Measurements from ENCODE around the gene CRISPLD2. TPM values are rescaled to one million over a fixed set of nuclear protein-coding genes. Genes with fewer than 3 reads are reported as not detected.

The CRISPLD2 gene
- total and polyA plus RNA-seq, 2 donors from 2014 or later = 4.8 to 108 TPM

DNA sequence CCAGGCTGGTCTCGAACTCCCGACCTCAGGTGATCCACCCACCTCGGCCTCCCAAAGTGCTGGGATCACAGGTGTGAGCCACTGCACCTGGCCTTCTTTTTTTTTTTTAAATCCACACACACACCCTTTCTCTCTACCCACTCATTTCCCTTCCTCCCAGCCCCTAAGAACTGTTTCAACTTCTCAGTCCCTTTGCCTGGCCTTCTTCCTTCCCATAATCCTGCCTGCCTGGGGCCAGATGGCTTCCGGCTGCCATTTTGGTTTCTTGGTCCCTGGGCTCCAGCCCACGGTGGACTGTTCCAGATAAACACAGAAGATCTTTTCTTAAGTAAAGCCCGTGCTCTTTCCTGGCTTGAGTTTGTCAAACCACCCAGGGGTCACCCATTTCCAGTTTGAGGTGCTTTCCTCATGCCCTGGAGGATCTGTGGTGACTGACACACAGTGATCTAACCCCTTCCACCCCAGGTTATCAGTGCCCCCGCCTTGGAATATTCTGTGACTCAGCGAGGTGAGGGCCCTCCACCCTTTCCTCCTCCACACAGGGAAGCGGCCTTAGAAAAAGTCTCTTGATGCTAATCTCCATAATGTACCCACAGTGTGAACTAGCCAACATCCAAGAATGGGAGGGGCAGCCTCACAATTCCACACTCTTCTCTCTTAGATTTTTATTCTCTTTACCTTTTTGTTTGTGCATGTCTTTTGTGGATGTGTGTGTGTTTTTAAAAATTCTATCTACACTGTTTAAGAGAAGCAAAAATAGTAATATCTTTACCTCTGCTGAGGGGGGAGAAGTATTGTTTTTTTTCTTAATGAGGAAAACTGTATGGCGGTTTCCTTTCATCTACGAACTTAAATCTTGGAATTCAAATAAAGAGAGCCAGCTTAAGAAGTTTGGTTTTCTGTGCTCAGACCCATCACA, 60.0 kb downstream of the CRISPLD2 start:
- TF ChIP-seq, protein P1, sequence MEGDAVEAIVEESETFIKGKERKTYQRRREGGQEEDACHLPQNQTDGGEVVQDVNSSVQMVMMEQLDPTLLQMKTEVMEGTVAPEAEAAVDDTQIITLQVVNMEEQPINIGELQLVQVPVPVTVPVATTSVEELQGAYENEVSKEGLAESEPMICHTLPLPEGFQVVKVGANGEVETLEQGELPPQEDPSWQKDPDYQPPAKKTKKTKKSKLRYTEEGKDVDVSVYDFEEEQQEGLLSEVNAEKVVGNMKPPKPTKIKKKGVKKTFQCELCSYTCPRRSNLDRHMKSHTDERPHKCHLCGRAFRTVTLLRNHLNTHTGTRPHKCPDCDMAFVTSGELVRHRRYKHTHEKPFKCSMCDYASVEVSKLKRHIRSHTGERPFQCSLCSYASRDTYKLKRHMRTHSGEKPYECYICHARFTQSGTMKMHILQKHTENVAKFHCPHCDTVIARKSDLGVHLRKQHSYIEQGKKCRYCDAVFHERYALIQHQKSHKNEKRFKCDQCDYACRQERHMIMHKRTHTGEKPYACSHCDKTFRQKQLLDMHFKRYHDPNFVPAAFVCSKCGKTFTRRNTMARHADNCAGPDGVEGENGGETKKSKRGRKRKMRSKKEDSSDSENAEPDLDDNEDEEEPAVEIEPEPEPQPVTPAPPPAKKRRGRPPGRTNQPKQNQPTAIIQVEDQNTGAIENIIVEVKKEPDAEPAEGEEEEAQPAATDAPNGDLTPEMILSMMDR (IDR thresholded peaks at IDR 0.05; ENCODE audit: borderline replicate concordance, extremely low read depth, insufficient read depth) = no peak

DNA sequence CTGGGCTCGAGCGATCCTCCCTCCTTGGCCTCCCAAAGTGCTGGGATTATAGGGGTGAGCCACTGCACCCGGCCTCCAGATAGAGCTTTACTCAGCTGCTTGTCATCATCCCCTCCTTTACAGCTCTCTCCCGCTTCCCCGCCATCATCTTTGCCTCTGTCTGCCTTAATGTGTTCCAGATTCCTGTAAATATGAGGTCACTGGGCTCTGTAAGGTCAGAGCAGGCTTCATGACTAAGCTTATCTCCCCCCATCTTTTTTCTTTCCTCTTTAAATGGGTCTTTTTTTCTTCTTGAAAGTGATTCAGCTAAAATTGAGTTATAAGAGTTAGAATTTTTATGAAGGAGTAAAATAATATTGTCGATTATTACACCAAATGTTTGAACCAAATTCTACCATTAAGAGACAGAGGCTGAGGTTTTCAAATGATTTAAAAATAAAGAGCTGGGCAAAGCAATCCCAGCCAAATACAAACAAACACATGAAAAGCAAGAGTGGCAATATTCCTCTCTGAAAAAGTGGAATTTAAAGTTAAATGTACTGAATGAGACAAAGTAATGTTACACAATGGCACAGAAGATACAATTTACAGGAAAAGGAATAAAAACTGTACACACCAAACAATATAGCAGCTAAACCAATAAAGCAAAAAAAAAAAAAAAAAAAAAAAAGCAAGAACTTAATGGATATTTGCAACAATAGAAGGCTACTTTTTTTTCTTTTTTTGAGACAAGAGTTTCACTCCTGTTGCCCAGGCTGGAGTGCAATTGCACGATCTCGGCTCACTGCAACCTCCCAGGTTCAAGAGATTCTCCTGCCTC, 62.1 kb downstream of the CRISPLD2 start:
- Histone ChIP-seq H3K4me1 (ENCODE audit: control insufficient read depth in 2 of 3, insufficient read depth in 2 of 3, low read depth in 1 of 3, low read length in 3 of 3) (no peaks in the 10 kb centered on the region), H3K4me3 (ENCODE audit: low read length in 3 of 3) (no peak overlapping the region), H3K27me3 (ENCODE audit: control insufficient read depth, insufficient read depth, low read length) (no peaks in the 10 kb centered on the region), H3K9ac (ENCODE audit: low read length in 3 of 3) (no peak overlapping the region), H3K27ac (ENCODE audit: low read depth in 2 of 2, low read length in 2 of 2) (no peak overlapping the region), H3K9me3 (ENCODE audit: control insufficient read depth in 2 of 3, insufficient read depth in 1 of 3, low read length in 3 of 3) (no peaks in the 10 kb centered on the region), H3K36me3 (ENCODE audit: control insufficient read depth in 2 of 3, insufficient read depth in 3 of 3, low read length in 3 of 3) (no peaks in the 10 kb centered on the region)
- TF ChIP-seq, protein P1 (IDR thresholded peaks at IDR 0.05; ENCODE audit: borderline replicate concordance, extremely low read depth, insufficient read depth) = no peak
- intact Hi-C loops (cut with DNase I) = no loop called here
- FAIRE-seq (no peak), DNase-seq (no peak)

More for the DNA sequence above, 60.0 kb downstream of the CRISPLD2 start:
- H3K4me3 ChIP-seq (ENCODE audit: low read length in 3 of 3) = no peak overlapping the region
- no peak overlapping the region for H3K27ac ChIP-seq (ENCODE audit: low read depth in 2 of 2, low read length in 2 of 2)
- intact Hi-C loops (cut with DNase I) = no loop called here
- DNase-seq (no peak), FAIRE-seq (no peak)
- no peaks in the 10 kb centered on the region for H3K9me3 ChIP-seq (ENCODE audit: control insufficient read depth in 2 of 3, insufficient read depth in 1 of 3, low read length in 3 of 3)
- H3K36me3 ChIP-seq (ENCODE audit: control insufficient read depth in 2 of 3, insufficient read depth in 3 of 3, low read length in 3 of 3) = peaks cover 0 to 3% (median 0%) of the 10 kb centered on the region in 3 donors
- H3K4me1 ChIP-seq (ENCODE audit: control insufficient read depth in 2 of 3, insufficient read depth in 2 of 3, low read depth in 1 of 3, low read length in 3 of 3) = no peaks in the 10 kb centered on the region
- no peaks in the 10 kb centered on the region for H3K27me3 ChIP-seq (ENCODE audit: control insufficient read depth, insufficient read depth, low read length)
- no peak overlapping the region for H3K9ac ChIP-seq (ENCODE audit: low read length in 3 of 3)

DNA sequence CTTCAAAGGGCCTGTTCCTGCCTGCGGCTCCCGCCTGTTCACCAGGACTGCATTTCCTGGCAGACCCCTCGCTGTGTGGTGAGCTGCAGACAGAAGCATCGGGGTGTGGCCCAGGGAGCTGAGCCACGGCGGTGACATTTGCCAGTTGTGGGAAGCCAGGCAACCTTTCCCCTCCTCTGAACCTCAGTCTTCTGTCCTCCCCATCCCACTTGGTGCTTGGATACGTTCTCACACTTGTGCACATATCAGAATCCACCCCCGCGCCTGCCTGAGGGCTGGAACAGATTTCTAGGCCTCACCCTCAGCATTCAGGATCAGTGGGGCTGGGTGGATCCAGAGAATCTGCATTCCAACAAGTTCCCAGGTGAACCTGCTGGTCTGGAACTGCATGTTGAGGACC, 63.5 kb downstream of the CRISPLD2 start:
- intact Hi-C loops (cut with DNase I) = no loop called here
- H3K9me3 ChIP-seq (ENCODE audit: control insufficient read depth in 2 of 3, insufficient read depth in 1 of 3, low read length in 3 of 3) = no peaks in the 10 kb centered on the region
- H3K4me3 ChIP-seq (ENCODE audit: low read length in 3 of 3) = no peak overlapping the region
- DNase-seq (no peak), FAIRE-seq (no peak)
- H3K9ac ChIP-seq (ENCODE audit: low read length in 3 of 3) = no peak overlapping the region
- no peak overlapping the region for H3K27ac ChIP-seq (ENCODE audit: low read depth in 2 of 2, low read length in 2 of 2)
- H3K27me3 ChIP-seq (ENCODE audit: control insufficient read depth, insufficient read depth, low read length) = no peaks in the 10 kb centered on the region
- H3K36me3 ChIP-seq (ENCODE audit: control insufficient read depth in 2 of 3, insufficient read depth in 3 of 3, low read length in 3 of 3) = no peaks in the 10 kb centered on the region
- TF ChIP-seq, protein P1 (IDR thresholded peaks at IDR 0.05; ENCODE audit: borderline replicate concordance, extremely low read depth, insufficient read depth) = no peak
- no peaks in the 10 kb centered on the region for H3K4me1 ChIP-seq (ENCODE audit: control insufficient read depth in 2 of 3, insufficient read depth in 2 of 3, low read depth in 1 of 3, low read length in 3 of 3)

Data from kidney (tissue), 14 donors.